Prostate gland (tissue), 2 donors: ENCODE data around the gene MTX3. TPM values are rescaled to one million over a fixed set of nuclear protein-coding genes. Genes with fewer than 3 reads are reported as not detected.

Experiments
- DNase-seq: peaks from one replicate; pipeline ENCODE4 v3.0.0-alpha.2; 2019; ENCODE audit warnings: low spot score
- H3K27ac ChIP-seq, 2 donors: fragments of 200-600 bp; sonication (generic); 2 replicates each; pipeline ENCODE4 v1.5.1; 2017 to 2019
- H3K27me3 ChIP-seq: fragments of 200-600 bp; sonication (generic); replicated peaks from 2 replicates; pipeline ENCODE4 v1.5.1; 2019; ENCODE audit not compliant: insufficient read depth
- H3K36me3 ChIP-seq, 2 donors: fragments of 200-600 bp; sonication (generic); 1 replicate in 1 of 2; 2 replicates in 1 of 2; pipeline versions ENCODE4 v1.5.1 to v1.8.1; 2017 to 2019
- H3K4me1 ChIP-seq: fragments of 200-600 bp; sonication (generic); replicated peaks from 2 replicates; pipeline ENCODE4 v1.5.1; 2019
- H3K4me3 ChIP-seq, 2 donors: fragments of 200-600 bp; sonication (generic); 2 replicates each; pipeline ENCODE4 v1.5.1; 2017 to 2019
- H3K9me3 ChIP-seq: fragments of 200-600 bp; sonication (generic); 2 replicates; pipeline ENCODE4 v1.5.1; 2017
- POLR2A ChIP-seq: fragments of 450-650 bp; IDR thresholded peaks from one replicate; pipeline ENCODE4 v1.6.1; 2016; ENCODE audit warnings: antibody characterized with exemption, mild to moderate bottlenecking
- POLR2AphosphoS5 ChIP-seq: sonication (generic); formaldehyde crosslinking; IDR thresholded peaks from one replicate; pipeline ENCODE4 v1.6.1; 2017; ENCODE audit warnings: antibody characterized with exemption
- WGBS: methylation state at CpG from one replicate; pipeline ENCODE4 v1.1.5; 2018; 5-methylcytosine and 5-hydroxymethylcytosine counted together
- intact Hi-C: fragments of 100-400 bp; cut with DNase I; formaldehyde crosslinking; loops from one replicate; pipeline ENCODE4 v1.14.2; 2022
- total RNA-seq, 2 donors: library from RNA; depleted of rRNA; stranded (reverse); fragments of >200 nt; gene quantifications; one replicate each; pipeline ENCODE4 v1.1.0, GENCODE V29; 2016
- TF ChIP-seq, protein P1 (sequence below), 4 experiments: fragments of 200-600 bp in 2 of 4; fragments of 450-650 bp in 2 of 4; sonication (generic) in 2 of 4; IDR thresholded peaks; 1 replicate in 3 of 4; 2 replicates in 1 of 4; pipeline ENCODE4 v1.5.1; 2016 to 2019; ENCODE audit warnings: antibody characterized with exemption in 4 of 4, mild to moderate bottlenecking in 2 of 4, moderate library complexity in 2 of 4

The MTX3 gene
- total RNA-seq, 2 donors from 2014 or later = 16.0 to 16.5 TPM

DNA sequence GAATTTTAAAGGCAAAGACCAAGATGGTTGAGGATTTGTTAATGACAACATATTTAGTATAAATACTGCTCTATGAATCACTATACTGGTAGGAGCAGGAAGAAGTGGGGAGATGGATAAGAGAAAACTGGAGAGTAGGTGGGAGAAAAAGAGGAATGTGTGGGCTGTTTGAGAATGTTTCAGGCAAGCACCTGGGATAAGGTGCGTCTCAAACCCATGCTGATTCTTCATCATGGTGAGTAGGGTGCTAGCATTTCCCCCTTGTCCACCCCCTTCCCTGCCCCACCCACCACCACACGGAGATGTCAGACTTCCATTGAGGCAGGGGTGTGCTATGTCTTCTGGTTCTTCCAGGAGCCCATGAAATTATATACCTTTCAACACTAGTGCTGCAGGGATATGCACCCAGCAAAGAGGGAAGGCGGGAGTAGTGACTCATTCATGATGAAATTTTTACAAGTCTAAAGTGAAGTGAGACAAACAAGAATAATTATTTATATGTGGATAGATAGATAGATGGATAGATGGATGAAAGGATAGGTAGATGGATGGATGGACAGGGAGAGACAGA, 54.3 kb downstream of the MTX3 start:
- H3K4me3 ChIP-seq = no peak overlapping the region
- intact Hi-C loops = no loop called here
- no peak for DNase-seq
- no peak overlapping the region for H3K27ac ChIP-seq
- no peaks in the 10 kb centered on the region for H3K4me1 ChIP-seq
- TF ChIP-seq, protein P1, sequence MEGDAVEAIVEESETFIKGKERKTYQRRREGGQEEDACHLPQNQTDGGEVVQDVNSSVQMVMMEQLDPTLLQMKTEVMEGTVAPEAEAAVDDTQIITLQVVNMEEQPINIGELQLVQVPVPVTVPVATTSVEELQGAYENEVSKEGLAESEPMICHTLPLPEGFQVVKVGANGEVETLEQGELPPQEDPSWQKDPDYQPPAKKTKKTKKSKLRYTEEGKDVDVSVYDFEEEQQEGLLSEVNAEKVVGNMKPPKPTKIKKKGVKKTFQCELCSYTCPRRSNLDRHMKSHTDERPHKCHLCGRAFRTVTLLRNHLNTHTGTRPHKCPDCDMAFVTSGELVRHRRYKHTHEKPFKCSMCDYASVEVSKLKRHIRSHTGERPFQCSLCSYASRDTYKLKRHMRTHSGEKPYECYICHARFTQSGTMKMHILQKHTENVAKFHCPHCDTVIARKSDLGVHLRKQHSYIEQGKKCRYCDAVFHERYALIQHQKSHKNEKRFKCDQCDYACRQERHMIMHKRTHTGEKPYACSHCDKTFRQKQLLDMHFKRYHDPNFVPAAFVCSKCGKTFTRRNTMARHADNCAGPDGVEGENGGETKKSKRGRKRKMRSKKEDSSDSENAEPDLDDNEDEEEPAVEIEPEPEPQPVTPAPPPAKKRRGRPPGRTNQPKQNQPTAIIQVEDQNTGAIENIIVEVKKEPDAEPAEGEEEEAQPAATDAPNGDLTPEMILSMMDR (IDR thresholded peaks at IDR 0.05) = no peak
- no peak for TF ChIP-seq POLR2A
- no peak for TF ChIP-seq POLR2AphosphoS5
- H3K36me3 ChIP-seq = no peaks in the 10 kb centered on the region
- 65% methylated on average over 3 of the region's 3 CpGs for WGBS
- H3K27me3 ChIP-seq = no peaks in the 10 kb centered on the region
- H3K9me3 ChIP-seq = no peaks in the 10 kb centered on the region

DNA sequence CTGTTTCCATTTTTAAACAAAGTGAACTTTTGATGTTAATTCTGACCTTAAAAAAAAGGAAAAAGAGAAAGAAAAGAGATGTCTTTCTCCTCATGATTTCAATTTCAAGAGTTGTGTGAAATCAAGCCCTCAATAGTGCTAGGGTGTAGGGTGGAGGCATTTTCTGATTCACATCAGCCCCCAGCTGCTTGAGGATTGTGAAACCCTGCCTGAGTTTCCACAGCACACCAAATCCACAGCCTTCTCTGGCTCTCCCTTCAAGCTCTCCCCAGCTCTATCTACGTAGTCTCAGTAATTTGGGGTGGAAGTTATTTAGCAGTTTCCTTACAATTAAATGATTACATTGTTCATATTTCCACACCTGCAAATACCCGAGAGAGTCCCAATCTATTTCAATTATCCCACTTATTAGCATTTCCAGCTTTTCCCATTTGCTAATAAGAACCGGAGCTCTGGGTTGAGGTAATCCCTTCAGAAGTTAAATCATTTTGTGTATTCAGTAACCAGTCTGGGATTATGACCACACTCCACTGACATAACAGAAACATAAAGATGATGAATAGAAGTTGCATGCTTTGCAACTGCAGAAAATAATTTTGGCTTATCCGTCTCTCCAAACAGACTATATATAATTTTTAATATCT, 54.9 kb downstream of the MTX3 start:
- intact Hi-C loops = no loop called here
- TF ChIP-seq POLR2AphosphoS5 = no peak
- no peak for TF ChIP-seq POLR2A
- TF ChIP-seq, protein P1 (IDR thresholded peaks at IDR 0.05) = no peak
- Histone ChIP-seq H3K4me1 (no peaks in the 10 kb centered on the region), H3K27me3 (no peaks in the 10 kb centered on the region), H3K4me3 (no peak overlapping the region), H3K27ac (no peak overlapping the region), H3K36me3 (no peaks in the 10 kb centered on the region), H3K9me3 (no peaks in the 10 kb centered on the region)
- no peak for DNase-seq
- 76% methylated on average over 4 of the region's 4 CpGs for WGBS

DNA sequence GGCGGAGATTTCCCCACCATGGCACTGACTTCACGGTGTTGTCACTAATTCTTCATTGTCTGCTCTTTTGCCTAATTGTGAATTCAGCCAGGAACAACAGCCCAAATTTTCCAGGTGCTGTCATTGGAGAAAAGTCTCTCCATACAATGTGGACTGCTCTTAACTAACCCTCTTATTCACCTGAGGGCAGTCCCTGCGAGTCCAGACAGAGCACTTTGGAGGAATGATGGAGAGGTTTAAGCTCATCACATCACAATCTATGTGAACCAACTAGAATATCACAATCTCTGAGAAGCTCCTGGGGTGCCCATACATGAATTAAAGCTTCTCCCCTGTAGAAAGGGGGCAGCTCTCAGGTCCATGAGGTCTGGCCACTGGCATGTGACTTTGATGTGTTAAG, 56.4 kb downstream of the MTX3 start:
- Histone ChIP-seq H3K4me3 (no peak overlapping the region), H3K4me1 (no peaks in the 10 kb centered on the region), H3K36me3 (no peaks in the 10 kb centered on the region), H3K27ac (no peak overlapping the region), H3K27me3 (no peaks in the 10 kb centered on the region), H3K9me3 (no peaks in the 10 kb centered on the region)
- no peak for TF ChIP-seq POLR2AphosphoS5
- TF ChIP-seq POLR2A = no peak
- TF ChIP-seq, protein P1 (IDR thresholded peaks at IDR 0.05) = no peak
- intact Hi-C loops = no loop called here
- 89% methylated on average over 3 of the region's 3 CpGs for WGBS
- DNase-seq = no peak

DNA sequence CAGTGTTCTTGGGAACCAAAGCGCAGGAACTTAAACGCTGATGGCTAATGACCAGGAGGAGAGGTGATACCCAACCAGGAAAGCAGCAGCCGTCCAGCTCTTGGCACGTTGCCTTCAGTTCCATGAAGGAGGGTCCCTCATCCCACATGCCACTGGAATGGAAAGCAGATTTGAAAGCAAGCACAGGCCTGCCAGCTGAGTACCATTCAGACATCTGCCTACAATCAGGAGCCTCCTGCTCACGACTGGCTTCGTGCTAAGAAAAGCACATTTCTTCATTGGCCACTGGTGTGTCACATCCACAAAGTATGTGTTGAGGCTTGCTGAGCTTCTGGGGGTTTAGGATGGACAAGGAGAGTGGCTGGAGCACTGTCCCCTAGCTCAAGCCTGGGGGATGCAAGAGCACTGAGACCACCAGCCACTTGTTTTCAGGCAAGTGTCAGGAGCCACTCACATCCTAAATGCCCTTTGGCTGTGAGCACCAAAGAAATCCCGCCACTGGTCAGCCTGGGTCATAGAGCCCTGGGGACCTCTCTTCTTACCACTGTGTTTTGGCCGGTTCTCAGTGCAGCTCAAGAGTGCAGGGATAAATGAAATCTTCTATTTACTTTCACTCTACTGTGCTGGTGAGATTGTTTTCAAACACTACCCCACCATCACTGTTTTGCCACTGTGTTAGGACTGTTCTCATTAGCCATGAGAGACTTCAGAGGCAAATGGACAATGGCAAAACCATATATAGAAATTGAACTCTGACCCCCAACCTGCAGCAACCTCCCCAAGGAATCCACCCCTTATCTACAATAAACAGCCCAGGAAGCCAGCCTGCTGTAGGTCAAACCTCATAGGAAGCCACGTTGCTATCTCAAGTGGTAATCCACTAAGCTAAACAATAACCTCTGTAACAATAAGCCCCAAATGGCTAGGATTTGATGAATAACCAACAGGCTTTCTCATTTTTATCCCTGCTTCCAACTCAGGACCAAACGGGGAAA, 58.3 kb downstream of the MTX3 start:
- no peaks in the 10 kb centered on the region for H3K27me3 ChIP-seq
- WGBS = 71% methylated on average over 9 of the region's 10 CpGs
- DNase-seq = no peak
- no peak for TF ChIP-seq POLR2AphosphoS5
- TF ChIP-seq, protein P1 (IDR thresholded peaks at IDR 0.05) = no peak
- TF ChIP-seq POLR2A = no peak
- H3K4me3 ChIP-seq = no peak overlapping the region
- no peaks in the 10 kb centered on the region for H3K36me3 ChIP-seq
- no peaks in the 10 kb centered on the region for H3K9me3 ChIP-seq
- no peak overlapping the region for H3K27ac ChIP-seq
- intact Hi-C loops = no loop called here
- H3K4me1 ChIP-seq = no peaks in the 10 kb centered on the region
